ENCODE results near the gene CEP72.

DNA sequence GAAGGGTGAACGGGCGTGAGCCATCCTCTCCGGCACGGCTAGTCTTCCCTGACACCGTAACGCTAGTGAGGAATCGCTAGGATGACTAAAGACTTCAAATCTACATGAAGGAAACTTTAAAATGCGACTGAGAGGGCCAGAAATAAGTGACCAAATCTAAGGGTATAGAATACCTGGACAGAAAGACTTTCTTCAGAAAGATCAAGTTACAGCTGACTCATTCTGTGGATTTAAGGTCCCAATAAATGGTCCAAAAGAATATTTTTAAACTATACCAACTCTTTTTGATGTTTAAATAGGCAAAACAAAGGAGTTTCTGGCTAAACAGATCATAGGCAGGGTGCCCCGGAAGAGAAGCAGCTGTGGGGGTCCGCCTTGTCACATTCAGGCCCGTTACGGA is 38.9 kb upstream of the CEP72 start:
- TF ChIP-seq, protein P1, sequence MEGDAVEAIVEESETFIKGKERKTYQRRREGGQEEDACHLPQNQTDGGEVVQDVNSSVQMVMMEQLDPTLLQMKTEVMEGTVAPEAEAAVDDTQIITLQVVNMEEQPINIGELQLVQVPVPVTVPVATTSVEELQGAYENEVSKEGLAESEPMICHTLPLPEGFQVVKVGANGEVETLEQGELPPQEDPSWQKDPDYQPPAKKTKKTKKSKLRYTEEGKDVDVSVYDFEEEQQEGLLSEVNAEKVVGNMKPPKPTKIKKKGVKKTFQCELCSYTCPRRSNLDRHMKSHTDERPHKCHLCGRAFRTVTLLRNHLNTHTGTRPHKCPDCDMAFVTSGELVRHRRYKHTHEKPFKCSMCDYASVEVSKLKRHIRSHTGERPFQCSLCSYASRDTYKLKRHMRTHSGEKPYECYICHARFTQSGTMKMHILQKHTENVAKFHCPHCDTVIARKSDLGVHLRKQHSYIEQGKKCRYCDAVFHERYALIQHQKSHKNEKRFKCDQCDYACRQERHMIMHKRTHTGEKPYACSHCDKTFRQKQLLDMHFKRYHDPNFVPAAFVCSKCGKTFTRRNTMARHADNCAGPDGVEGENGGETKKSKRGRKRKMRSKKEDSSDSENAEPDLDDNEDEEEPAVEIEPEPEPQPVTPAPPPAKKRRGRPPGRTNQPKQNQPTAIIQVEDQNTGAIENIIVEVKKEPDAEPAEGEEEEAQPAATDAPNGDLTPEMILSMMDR (conservative IDR thresholded peaks at IDR 0.05; ENCODE audit: low read depth, low read length): no peak
- TF ChIP-seq EZH2phosphoT487 (IDR thresholded peaks at IDR 0.05; ENCODE audit: borderline replicate concordance, low read length): no peak
